ENCODE measurements around the gene ZNF710. TPM values are rescaled to one million over a fixed set of nuclear protein-coding genes. Genes with fewer than 3 reads are reported as not detected.

The ZNF710 gene
- total RNA-seq, 1 experiment from 2014 or later, result 40.7 TPM

DNA sequence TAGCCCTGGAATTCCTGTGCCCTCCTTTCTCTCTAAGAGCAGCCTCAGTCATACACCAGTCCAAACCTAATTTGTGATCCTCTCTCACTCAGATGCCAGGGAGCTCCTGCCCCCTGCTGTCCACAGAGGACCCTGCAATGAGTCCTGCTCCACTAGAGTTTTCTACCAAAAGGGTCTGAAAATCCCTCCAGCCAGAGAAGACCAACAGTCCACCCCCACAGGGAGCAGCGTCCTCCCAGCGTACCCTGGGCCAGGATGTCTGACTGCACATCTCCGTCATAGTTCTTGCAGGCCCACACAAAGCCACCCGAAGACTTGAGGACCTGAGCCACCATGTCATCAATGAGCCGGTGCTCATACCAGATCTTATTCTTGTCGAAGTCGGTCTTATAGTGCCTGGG, 85.7 kb downstream of the ZNF710 start:
- Histone ChIP-seq H3K4me2 (ENCODE audit: insufficient read depth, insufficient read length, low read length) (no peak overlapping the region), H2BK120ac (ENCODE audit: low read depth, low read length, poor library complexity, severe bottlenecking) (no peak overlapping the region), H3K27me3 (ENCODE audit: insufficient read depth, low read length) (no peaks in the 10 kb centered on the region), H3T11ph (ENCODE audit: low read length) (no peak overlapping the region), H3K18ac (ENCODE audit: insufficient read length, low read depth, low read length) (no peak overlapping the region), H3K23ac (ENCODE audit: insufficient read length, low read depth, low read length) (no peak overlapping the region), H2BK5ac (ENCODE audit: insufficient read length, low read length) (no peak overlapping the region), H3K23me2 (ENCODE audit: insufficient read length, low read depth, low read length, poor library complexity, severe bottlenecking) (no peaks in the 10 kb centered on the region), H4K5ac (ENCODE audit: insufficient read length, low read depth, low read length) (no peak overlapping the region), H4K8ac (replicated peaks; ENCODE audit: insufficient read length, low read depth, low read length) (no peak overlapping the region), H3K27ac (ENCODE audit: insufficient read length, low read depth, low read length) (no peak overlapping the region), H2BK15ac (ENCODE audit: low read depth, low read length) (no peak overlapping the region), H4K91ac (ENCODE audit: insufficient read length, low read depth, low read length) (no peak overlapping the region), H3K9me3 (ENCODE audit: control insufficient read depth, low read depth, low read length) (no peaks in the 10 kb centered on the region), H3K4ac (ENCODE audit: low read depth, low read length) (no peak overlapping the region), H3K79me2 (ENCODE audit: insufficient read depth, low read length) (no peaks in the 10 kb centered on the region), H3K79me1 (ENCODE audit: insufficient read depth, low read depth, low read length, poor library complexity, severe bottlenecking) (no peaks in the 10 kb centered on the region), H3K14ac (ENCODE audit: insufficient read depth, low read length) (no peak overlapping the region), H2AK5ac (ENCODE audit: insufficient read length, low read length) (no peak overlapping the region), H3K56ac (ENCODE audit: insufficient read length, low read depth, low read length) (no peak overlapping the region), H2BK20ac (ENCODE audit: low read depth, low read length, poor library complexity, severe bottlenecking) (no peak overlapping the region), H3K4me1 (ENCODE audit: insufficient read depth, low read length) (no peaks in the 10 kb centered on the region), H2BK12ac (ENCODE audit: insufficient read length, low read depth, low read length) (no peak overlapping the region), H3K9ac (ENCODE audit: extremely low read depth, insufficient read length, low read length) (no peak overlapping the region), H2AFZ (ENCODE audit: low read length) (no peak overlapping the region), H4K20me1 (ENCODE audit: control insufficient read depth, insufficient read depth, insufficient read length) (no peaks in the 10 kb centered on the region)
- Mint-ChIP-seq H3K9me3 (no peaks in the 10 kb centered on the region; a peak in 1 of 5 replicates), H3K27me3 (ENCODE audit: low read depth) (no peaks in the 10 kb centered on the region), H3K27ac (no peak overlapping the region; a peak in 1 of 7 replicates), H3K36me3 (ENCODE audit: insufficient read depth in 1 of 3, low read depth in 3 of 3) (peaks cover 19 to 46% (median 35%) of the 10 kb centered on the region in 3 experiments; a peak in 6 of 7 replicates), H3K4me1 (peaks cover 4 to 7% of the 10 kb centered on the region in 2 experiments), H3K4me3 (no peak overlapping the region)
- DNase-seq, result peak; percentile 63
- peak; percentile 83 for TF ChIP-seq CTCF (conservative IDR thresholded peaks at IDR 0.05)
- WGBS (ENCODE audit: extremely low coverage, insufficient read length, low lambda C conversion rate), result no CpG with 5 or more reads among the region's 7 CpGs
